ENCODE measurements around the gene PF4V1.

The PF4V1 gene

DNA sequence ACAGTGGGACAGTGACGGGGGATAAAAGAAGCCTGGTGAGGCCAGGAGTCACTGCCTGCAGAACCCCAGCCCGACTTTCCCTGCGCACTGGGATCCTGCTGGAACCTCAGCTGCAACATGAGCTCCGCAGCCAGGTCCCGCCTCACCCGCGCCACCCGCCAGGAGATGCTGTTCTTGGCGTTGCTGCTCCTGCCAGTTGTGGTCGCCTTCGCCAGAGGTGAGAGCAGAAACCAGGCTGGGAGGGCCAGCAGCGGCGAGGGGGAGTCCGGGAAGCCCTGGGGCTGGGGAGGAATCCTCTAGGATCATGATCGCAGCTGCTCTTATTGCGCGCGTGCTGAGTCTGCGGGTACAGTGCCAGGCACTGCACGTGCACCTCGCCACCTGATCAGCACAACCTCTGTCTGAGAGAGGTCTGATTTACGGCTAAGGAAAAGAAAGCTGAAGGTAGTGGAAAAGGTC, at the start of gene PF4V1:
TSS of gene PF4V1 (plus strand) at position 51 of the 459 bp plus-strand sequence. CDS start at position 118, 67 bp downstream.
- DNase-seq, result no peak

- no peak for DNase-seq
Observed at GRCh38 chr4:73810191-73810590, 42.9 kb upstream of the PF4V1 start.

DNA sequence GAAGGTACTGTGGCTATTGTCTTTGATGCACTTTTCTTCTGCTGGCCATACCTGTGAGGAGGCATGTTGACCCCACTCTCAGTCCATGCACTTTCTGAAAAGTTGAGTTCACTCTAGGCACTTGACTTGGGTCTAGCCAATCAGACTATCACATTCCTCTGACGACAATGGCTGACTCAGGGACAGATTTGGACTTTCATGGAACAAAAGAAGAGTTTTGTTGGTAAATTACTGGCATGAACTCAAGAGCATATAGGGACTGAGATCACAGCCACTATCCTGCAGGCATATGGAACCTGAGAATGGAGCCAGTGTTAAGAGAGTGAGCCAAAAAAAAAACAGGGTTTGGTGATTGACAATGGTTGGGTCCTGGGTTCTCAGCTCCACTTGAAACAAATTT, 41.3 kb upstream of the PF4V1 start:
- no peak for DNase-seq

- no peak for DNase-seq
Observed at GRCh38 chr4:73814679-73815078, 38.4 kb upstream of the PF4V1 start.

DNA sequence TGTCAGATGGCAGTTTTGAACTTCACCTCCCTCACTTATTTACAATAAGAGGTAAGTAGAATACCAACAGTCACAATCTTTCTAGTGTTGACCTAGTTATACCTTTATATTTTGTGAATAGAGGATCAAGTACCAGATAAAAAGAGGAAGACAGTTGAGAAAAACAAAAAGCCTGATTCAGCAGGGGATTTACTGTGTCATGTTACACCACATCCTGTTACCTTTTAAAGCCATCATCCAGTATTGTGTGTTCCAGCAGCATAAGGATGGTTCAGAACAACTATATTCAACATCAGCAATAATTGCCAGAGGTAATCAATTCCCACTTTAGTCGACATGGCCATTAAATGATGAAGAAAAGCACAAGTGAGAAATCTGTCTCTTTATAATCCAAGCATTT, 38.0 kb upstream of the PF4V1 start:
- peak; percentile 47 for DNase-seq

DNA sequence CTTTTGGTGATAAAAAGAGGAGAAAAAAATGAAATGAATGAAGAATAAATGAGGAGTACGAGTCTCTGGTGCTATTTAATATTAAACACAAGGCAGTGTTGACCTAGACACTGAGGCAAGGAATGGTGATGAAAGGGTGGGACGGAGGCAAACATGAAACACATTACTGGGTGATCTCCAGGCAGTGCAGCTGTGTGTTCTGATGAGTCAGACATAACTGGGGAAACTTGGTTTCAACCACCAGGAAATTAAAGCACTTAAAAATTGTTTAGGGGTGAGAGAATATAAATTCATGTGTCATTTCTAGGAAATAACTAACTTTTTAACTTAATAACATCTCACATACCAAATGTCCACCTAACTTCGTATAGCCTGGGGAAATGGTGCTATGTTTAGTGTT, 36.3 kb upstream of the PF4V1 start:
- peak; percentile 50 for DNase-seq

- no peak for DNase-seq
Observed at GRCh38 chr4:73817341-73817740, 35.8 kb upstream of the PF4V1 start.

DNA sequence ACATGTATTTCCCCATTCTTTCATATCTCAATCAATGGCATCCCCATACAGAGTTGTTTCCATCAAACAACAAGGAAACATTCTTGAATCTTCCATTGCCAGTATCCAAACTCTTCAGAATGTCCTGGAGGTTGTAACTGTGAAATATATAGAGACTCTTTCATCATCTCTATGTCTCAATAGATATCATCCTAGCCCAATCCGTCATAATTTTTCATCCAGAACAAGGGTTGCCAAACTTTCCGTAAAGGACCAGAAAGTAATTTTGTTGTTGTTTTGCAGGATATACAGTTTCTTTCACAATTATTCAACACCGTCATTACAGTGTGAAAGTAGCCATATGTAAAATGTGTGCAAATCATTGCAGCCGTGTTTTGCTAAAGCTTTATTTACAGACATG, 31.8 kb upstream of the PF4V1 start:
- no peak for DNase-seq

DNA sequence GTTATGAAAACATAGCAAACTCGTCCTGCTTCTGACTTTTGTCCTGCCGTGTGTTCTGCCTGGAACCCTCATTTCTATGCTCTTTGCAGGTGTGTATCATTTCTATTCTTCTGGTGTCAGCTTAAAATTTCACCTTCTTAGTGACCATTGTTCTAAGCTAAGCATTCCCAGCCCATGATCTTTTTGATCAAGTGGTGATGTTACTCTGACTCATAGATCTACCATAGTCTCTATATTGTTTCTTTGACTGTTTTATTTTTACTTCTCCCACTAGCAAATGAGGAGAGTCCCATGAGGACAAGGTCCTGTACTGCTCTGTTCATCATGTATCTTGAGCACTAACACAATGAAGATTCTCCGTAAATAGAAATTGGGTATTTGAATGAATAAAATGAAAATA, 30.7 kb upstream of the PF4V1 start:
- DNase-seq, result no peak

DNA sequence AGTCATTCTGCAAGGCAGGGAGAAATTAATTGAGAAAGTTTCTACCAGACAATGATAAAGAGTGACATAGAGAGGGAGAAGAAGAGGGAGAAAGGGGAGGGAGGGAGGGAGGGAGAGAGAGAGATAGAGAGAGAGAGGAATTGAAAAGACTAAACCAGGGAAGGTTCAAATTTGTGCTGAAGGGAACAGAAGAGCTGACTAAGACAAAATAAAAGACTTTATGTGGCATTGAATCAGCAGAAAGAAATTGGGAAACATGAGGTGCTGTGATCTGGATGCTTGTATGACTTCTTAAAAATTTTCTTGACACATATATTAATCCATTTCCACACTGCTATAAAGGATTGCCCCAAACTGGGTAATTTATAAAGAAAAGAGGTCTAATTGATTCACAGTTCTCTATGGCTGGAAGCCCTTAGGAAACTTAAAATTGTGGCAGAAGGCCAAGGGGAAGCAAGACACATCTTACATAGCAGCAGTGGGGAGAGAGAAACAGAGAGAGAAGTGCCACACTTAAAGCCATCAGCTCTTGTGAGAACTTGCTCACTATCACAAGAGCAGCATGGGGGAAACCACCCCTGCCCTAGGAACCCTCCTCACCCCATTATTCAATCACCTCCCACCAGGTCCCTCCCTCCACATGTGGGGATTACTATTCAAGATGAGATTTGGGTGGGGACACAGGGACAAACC, 30.1 kb upstream of the PF4V1 start:
- peak; percentile 53 for DNase-seq

- no peak for DNase-seq
Observed at GRCh38 chr4:73823760-73824159, 29.3 kb upstream of the PF4V1 start.

DNA sequence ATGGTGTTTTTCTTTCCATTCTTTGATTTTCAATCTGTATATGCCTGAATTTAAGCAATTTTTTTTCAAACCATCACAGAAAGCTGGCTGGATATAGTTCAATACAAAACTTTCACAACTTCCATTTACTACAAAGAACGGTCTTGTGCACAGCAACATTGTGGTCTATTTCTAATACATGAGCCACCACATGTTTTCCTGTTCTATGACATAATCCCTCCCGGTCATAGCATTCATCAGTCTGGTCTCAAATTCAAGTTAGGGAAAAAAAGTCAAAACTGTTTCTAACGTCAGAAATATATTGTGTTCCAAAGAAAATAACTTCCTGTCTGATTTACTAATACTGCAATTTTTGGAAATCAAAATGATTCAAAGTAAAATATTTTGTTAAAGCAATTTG, 24.1 kb upstream of the PF4V1 start:
- peak; percentile 62 for DNase-seq

- no peak for DNase-seq
Observed at GRCh38 chr4:73831569-73831968, 21.5 kb upstream of the PF4V1 start.

- DNase-seq, result no peak
Observed at GRCh38 chr4:73832651-73833237, 20.4 kb upstream of the PF4V1 start.

DNA sequence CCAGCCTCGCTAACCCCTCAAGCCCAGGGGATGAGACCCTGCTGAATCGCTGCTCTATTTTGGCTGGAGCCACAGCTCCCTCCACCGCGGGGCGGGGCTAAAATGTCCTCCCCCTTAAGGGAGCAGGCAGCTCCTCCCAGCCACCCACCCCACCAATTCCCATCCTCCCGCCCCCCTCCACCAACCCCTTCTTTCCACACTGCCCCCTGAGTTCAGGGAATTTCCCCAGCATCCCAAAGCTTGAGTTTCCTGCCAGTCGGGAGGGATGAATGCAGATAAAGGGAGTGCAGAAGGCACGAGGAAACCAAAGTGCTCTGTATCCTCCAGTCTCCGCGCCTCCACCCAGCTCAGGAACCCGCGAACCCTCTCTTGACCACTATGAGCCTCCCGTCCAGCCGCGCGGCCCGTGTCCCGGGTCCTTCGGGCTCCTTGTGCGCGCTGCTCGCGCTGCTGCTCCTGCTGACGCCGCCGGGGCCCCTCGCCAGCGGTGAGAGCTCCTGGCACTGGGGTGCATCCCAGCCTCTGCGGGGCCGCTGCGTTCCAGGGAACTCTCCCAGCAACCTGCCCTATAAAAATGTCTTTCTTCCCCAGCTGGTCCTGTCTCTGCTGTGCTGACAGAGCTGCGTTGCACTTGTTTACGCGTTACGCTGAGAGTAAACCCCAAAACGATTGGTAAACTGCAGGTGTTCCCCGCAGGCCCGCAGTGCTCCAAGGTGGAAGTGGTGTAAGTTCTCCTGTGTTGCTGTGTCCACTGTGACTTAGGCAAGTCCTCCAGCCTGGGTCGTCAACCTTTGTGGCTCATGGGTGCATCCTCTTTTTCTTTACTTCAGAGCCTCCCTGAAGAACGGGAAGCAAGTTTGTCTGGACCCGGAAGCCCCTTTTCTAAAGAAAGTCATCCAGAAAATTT, 16.5 kb upstream of the PF4V1 start, which contains the start of gene CXCL6:
TSS of gene CXCL6 (plus strand) at position 306 of the 907 bp plus-strand sequence. CDS start at position 379, 73 bp downstream.
- DNase-seq, result no peak

DNA sequence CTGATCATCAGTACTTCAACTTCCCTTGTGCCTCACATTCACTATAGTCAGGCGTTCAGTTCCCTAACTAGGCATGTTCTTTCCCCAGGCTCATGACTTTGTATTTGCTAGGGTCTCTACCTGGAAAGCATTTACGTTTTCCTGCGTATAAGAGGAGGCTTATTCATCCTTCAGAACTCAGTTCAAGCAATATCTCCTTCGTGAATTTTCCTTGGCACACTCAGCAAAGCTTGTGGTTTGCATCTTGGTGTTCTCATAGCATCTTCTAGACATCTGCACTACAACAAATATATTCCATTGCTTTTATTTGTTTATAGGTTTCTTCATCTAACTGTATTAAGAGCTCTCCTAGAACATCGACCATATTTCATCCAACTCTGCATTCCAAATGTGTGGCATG, 14.0 kb upstream of the PF4V1 start:
- DNase-seq, result no peak

DNA sequence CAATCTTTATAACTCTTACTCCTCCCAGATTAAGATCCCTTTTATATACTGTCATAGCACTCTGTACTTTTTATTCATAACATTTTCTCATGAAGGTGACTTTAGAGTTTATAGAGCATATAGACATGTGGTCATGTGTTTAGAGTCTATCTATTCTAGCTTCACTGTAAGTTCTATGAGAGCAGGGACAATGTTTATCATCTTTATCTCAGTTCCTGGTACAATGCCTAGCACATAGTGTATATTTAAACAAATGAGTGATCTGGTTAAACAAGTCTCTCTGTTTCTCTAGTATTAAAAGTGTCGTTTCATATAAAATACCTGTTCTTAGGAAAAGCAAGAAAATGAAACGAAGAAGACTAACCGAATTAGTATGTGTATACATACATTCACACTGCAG, 13.4 kb upstream of the PF4V1 start:
- no peak for DNase-seq

- DNase-seq, result no peak
Observed at GRCh38 chr4:73841243-73841925, 11.7 kb upstream of the PF4V1 start.

DNA sequence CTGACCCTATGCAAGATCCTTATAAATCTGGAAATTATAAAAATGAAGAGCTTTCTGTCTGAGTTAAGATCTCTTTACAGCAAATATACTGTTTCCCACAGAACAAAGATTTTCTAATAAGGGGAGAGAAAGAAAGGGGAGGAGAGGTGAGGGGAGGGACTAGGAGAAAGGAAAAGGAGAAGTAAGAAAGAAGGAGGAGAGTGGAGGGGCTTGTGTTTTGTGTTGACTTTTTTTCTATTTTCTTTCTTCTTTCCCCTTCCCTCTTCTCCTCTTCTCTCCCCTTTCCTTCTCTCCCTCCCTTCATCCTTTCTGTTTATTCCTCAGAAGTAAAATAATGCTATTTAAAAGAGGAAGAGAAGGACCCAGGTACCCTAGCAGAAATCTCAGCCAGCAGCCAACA, 10.4 kb upstream of the PF4V1 start:
- no peak for DNase-seq

GRCh38 chr4:73843369-73843768, 9.7 kb upstream of the PF4V1 start:
- DNase-seq, result no peak

GRCh38 chr4:73844345-73844744, 8.8 kb upstream of the PF4V1 start:
- DNase-seq, result peak; percentile 64

- DNase-seq, result no peak
Observed at GRCh38 chr4:73844806-73845205, 8.3 kb upstream of the PF4V1 start.

All from suppressor macrophage treated with lipopolysaccharide for 4 hours (primary cell).